DOHH2 (cell line): ENCODE measurements around the gene CPNE6.

ENCODE experiments used
- H3F3A ChIP-seq: fragments of 200-600 bp; sonication (generic), shearing (Covaris generic); 2 replicates; pipeline ENCODE4 v1.6.0; 2016; ENCODE audit warnings: antibody characterized with exemption, mild to moderate bottlenecking; ENCODE audit not compliant: control insufficient read depth, insufficient read depth
- H3K27ac ChIP-seq: fragments of 200-600 bp; sonication (generic); 2 replicates; pipeline ENCODE4 v1.5.1; 2014; ENCODE audit warnings: low read depth, mild to moderate bottlenecking, low read length, moderate library complexity
- H3K27me3 ChIP-seq: fragments of 200-600 bp; sonication (generic); 2 replicates; pipeline ENCODE4 v1.6.1; 2014; ENCODE audit warnings: mild to moderate bottlenecking, low read length, mixed read lengths; ENCODE audit not compliant: control insufficient read depth
- H3K36me3 ChIP-seq: fragments of 200-600 bp; sonication (generic); 2 replicates; pipeline ENCODE4 v1.6.1; 2014; ENCODE audit warnings: mild to moderate bottlenecking, low read length, moderate library complexity, mixed read lengths; ENCODE audit not compliant: control insufficient read depth
- H3K4me1 ChIP-seq: fragments of 200-600 bp; sonication (generic); 2 replicates; pipeline ENCODE4 v1.6.1; 2014; ENCODE audit warnings: mild to moderate bottlenecking, low read length, mixed read lengths; ENCODE audit not compliant: control insufficient read depth
- H3K4me2 ChIP-seq: fragments of 200-600 bp; sonication (generic); 2 replicates; pipeline ENCODE4 v1.6.0; 2014; ENCODE audit warnings: mild to moderate bottlenecking, low read length, moderate library complexity
- H3K4me3 ChIP-seq: fragments of 200-600 bp; sonication (generic); 2 replicates; pipeline ENCODE4 v1.5.1; 2014; ENCODE audit warnings: mild to moderate bottlenecking, low read length, mixed read lengths
- H3K79me2 ChIP-seq: fragments of 200-600 bp; sonication (generic); 2 replicates; pipeline ENCODE4 v1.6.1; 2014; ENCODE audit warnings: mild to moderate bottlenecking, low read length, mixed read lengths; ENCODE audit not compliant: control insufficient read depth
- H3K9me2 ChIP-seq: fragments of 200-600 bp; sonication (generic); replicated peaks from 2 replicates; pipeline ENCODE4 v1.6.1; 2014; ENCODE audit warnings: mild to moderate bottlenecking, low read length, mixed read lengths; ENCODE audit not compliant: control insufficient read depth
- H3K9me3 ChIP-seq: fragments of 200-600 bp; sonication (generic); 2 replicates; pipeline ENCODE4 v1.6.1; 2014; ENCODE audit warnings: antibody characterized with exemption, low read length, mixed read lengths; ENCODE audit not compliant: control insufficient read depth, insufficient read depth
- H4K20me1 ChIP-seq: fragments of 200-600 bp; sonication (generic); 2 replicates; pipeline ENCODE4 v1.6.0; 2014; ENCODE audit warnings: low read depth, mild to moderate bottlenecking, antibody characterized with exemption, low read length, moderate library complexity; ENCODE audit not compliant: control insufficient read depth, insufficient read depth
- CTCF ChIP-seq: fragments of 200-600 bp; sonication (generic); IDR thresholded peaks from one replicate; pipeline ENCODE4 v1.5.1; 2014; ENCODE audit warnings: antibody characterized with exemption, mild to moderate bottlenecking, low read depth, low read length; ENCODE audit not compliant: poor library complexity, severe bottlenecking
- EZH2phosphoT487 ChIP-seq: fragments of 200-600 bp; sonication (generic); IDR thresholded peaks from 2 replicates; pipeline ENCODE4 v1.6.1; 2017; ENCODE audit warnings: borderline replicate concordance, mild to moderate bottlenecking, antibody characterized with exemption, low read length, moderate library complexity, mixed read lengths

The CPNE6 gene

GRCh38 chr14:24080888-24081738, 9.8 kb downstream of the CPNE6 start:
- no peaks in the 10 kb centered on the region for H4K20me1 ChIP-seq
- TF ChIP-seq CTCF (no peak), EZH2phosphoT487 (no peak)
- H3K4me1 ChIP-seq: peaks cover 21% of the 10 kb centered on the region
- no peaks in the 10 kb centered on the region for H3K27me3 ChIP-seq
- no peaks in the 10 kb centered on the region for H3K79me2 ChIP-seq
- peak overlapping the region; percentile 68 for H3K4me2 ChIP-seq
- H3K9me3 ChIP-seq: no peaks in the 10 kb centered on the region
- no peak overlapping the region for H3K27ac ChIP-seq
- no peaks in the 10 kb centered on the region for H3K9me2 ChIP-seq
- no peaks in the 10 kb centered on the region for H3K36me3 ChIP-seq
- H3F3A ChIP-seq: no peaks in the 10 kb centered on the region
- peak overlapping the region; percentile 75 for H3K4me3 ChIP-seq

GRCh38 chr14:24081739-24082211, 10.4 kb downstream of the CPNE6 start:
- peak overlapping the region; percentile 75 for H3K4me3 ChIP-seq

GRCh38 chr14:24082411-24083080, 11.2 kb downstream of the CPNE6 start:
- Histone ChIP-seq H3K27me3 (no peaks in the 10 kb centered on the region), H3K36me3 (no peaks in the 10 kb centered on the region), H3F3A (no peaks in the 10 kb centered on the region), H3K4me1 (peaks cover 21% of the 10 kb centered on the region), H3K27ac (no peak overlapping the region), H3K4me2 (no peak overlapping the region), H3K79me2 (no peaks in the 10 kb centered on the region), H3K9me2 (no peaks in the 10 kb centered on the region), H3K4me3 (no peak overlapping the region), H4K20me1 (no peaks in the 10 kb centered on the region), H3K9me3 (no peaks in the 10 kb centered on the region)
- TF ChIP-seq EZH2phosphoT487 (no peak), CTCF (no peak)

More at GRCh38 chr14:24081739-24082211, 10.4 kb downstream of the CPNE6 start:
- Histone ChIP-seq H3F3A (no peaks in the 10 kb centered on the region), H3K27ac (no peak overlapping the region), H3K4me1 (peaks cover 21% of the 10 kb centered on the region), H3K4me2 (peak overlapping the region; percentile 68), H3K9me3 (no peaks in the 10 kb centered on the region), H3K9me2 (no peaks in the 10 kb centered on the region), H3K27me3 (no peaks in the 10 kb centered on the region), H4K20me1 (no peaks in the 10 kb centered on the region), H3K79me2 (no peaks in the 10 kb centered on the region), H3K36me3 (no peaks in the 10 kb centered on the region)
- TF ChIP-seq CTCF: no peak
- TF ChIP-seq EZH2phosphoT487: no peak
